GM12878 (cell line): ENCODE measurements around the gene KYAT1.
"Not testable (repeated sequence)": the region's sequence is repeated elsewhere in the genome, so short reads cannot be mapped to it uniquely, and the experiment has no call there.

Experiments
- CBX5 ChIP-seq: sonication (generic); IDR thresholded peaks from 2 replicates; pipeline ENCODE4 v1.6.1; 2016; ENCODE audit warnings: low read depth, moderate library complexity, mild to moderate bottlenecking, inconsistent platforms
- CHD4 ChIP-seq: fragments of 200-600 bp; sonication (generic); IDR thresholded peaks from 2 replicates; pipeline ENCODE4 v1.6.1; 2016; ENCODE audit warnings: mild to moderate bottlenecking
- CTCF ChIP-seq, 3 experiments: IDR thresholded peaks in 2 of 3; conservative IDR thresholded peaks in 1 of 3; 2 replicates each; pipeline ENCODE4 v1.5.1; 2011; ENCODE audit warnings: low read depth in 3 of 3, low read length in 3 of 3, mild to moderate bottlenecking in 3 of 3, control low read depth in 2 of 3, moderate library complexity in 2 of 3, inconsistent platforms in 1 of 3, mixed read lengths in 1 of 3; ENCODE audit not compliant: control insufficient read depth in 2 of 3, insufficient read depth in 1 of 3; ENCODE audit errors: extremely low read depth in 1 of 3
- EGR1 ChIP-seq, 2 experiments: IDR thresholded peaks; 1 replicate in 1 of 2; 2 replicates in 1 of 2; pipeline ENCODE4 v1.6.1; 2011 to 2012; ENCODE audit warnings: low read depth in 2 of 2, low read length in 2 of 2, borderline replicate concordance in 1 of 2, mild to moderate bottlenecking in 1 of 2, moderate library complexity in 1 of 2
- EZH2 ChIP-seq: IDR thresholded peaks from 2 replicates; pipeline ENCODE4 v1.6.1; 2012; ENCODE audit warnings: low read depth, mild to moderate bottlenecking, control low read depth, inconsistent platforms, low read length, borderline replicate concordance; ENCODE audit not compliant: control insufficient read depth
- GABPA ChIP-seq: IDR thresholded peaks from 2 replicates; pipeline ENCODE4 v1.6.1; 2014; ENCODE audit warnings: antibody characterized with exemption, low read depth, mild to moderate bottlenecking, inconsistent platforms
- HDAC6 ChIP-seq: fragments of 200-600 bp; sonication (generic); IDR thresholded peaks from one replicate; pipeline ENCODE4 v1.8.0; 2017; ENCODE audit warnings: antibody characterized with exemption; ENCODE audit not compliant: unreplicated experiment
- KAT2A ChIP-seq: conservative IDR thresholded peaks from 2 replicates; pipeline ENCODE4 v1.6.1; 2011; ENCODE audit warnings: low read depth, low read length; ENCODE audit not compliant: control insufficient read depth
- NFIC ChIP-seq: IDR thresholded peaks from 2 replicates; pipeline ENCODE4 v1.6.1; 2012; ENCODE audit warnings: low read depth, mild to moderate bottlenecking, inconsistent platforms, low read length, moderate library complexity
- PBX3 ChIP-seq: IDR thresholded peaks from 2 replicates; pipeline ENCODE4 v1.6.1; 2011; ENCODE audit warnings: mild to moderate bottlenecking, low read depth, low read length, moderate library complexity; ENCODE audit not compliant: insufficient replicate concordance
- SMAD1 ChIP-seq: fragments of 450-650 bp; IDR thresholded peaks from 2 replicates; pipeline ENCODE4 v1.6.1; 2018; ENCODE audit warnings: mild to moderate bottlenecking, low read depth; ENCODE audit not compliant: partially characterized antibody
- YY1 ChIP-seq: IDR thresholded peaks from 2 replicates; pipeline ENCODE4 v1.6.1; 2011; ENCODE audit warnings: low read depth, mild to moderate bottlenecking, low read length

GRCh38 chr9:128843171-128843570 lies 38.6 kb downstream of the KYAT1 start:
- TF ChIP-seq CHD4; CTCF (IDR thresholded peaks at IDR 0.05 in 2 of 3, conservative IDR thresholded peaks at IDR 0.05 in 1 of 3; ENCODE audit: control insufficient read depth in 2 of 3, extremely low read depth in 1 of 3, insufficient read depth in 1 of 3, low read depth in 3 of 3, low read length in 3 of 3); YY1; EGR1 (IDR thresholded peaks at IDR 0.05; ENCODE audit: borderline replicate concordance in 1 of 2, low read depth in 2 of 2, low read length in 2 of 2); KAT2A; HDAC6; GABPA; EZH2; NFIC; CBX5; SMAD1; PBX3: not testable (repeated sequence)
